Skin epidermis (tissue), 12 donors: ENCODE measurements around the gene TRPV6.

Experiments used
- H3K27ac ChIP-seq, 21 experiments: fragments of 200-600 bp; sonication (generic) in 11 of 21; one replicate each; pipeline ENCODE4 v1.5.0; 2020; ENCODE audit warnings: mild to moderate bottlenecking in 3 of 21, inconsistent platforms in 2 of 21, moderate library complexity in 2 of 21
- H3K4me3 ChIP-seq, 7 experiments: fragments of 200-600 bp; sonication (generic) in 2 of 7; one replicate each; pipeline ENCODE4 v1.5.0; 2020; ENCODE audit warnings: inconsistent platforms in 2 of 7, mild to moderate bottlenecking in 2 of 7, moderate library complexity in 1 of 7

Gene TRPV6

GRCh38 chr7:142908921-142909890 is 23.7 kb upstream of the TRPV6 start:
- Histone ChIP-seq H3K27ac (no peak overlapping the region), H3K4me3 (no peak overlapping the region)

GRCh38 chr7:142908290-142908689 is 22.7 kb upstream of the TRPV6 start:
- Histone ChIP-seq H3K4me3 (no peak overlapping the region), H3K27ac (no peak overlapping the region)

- no peak overlapping the region for H3K27ac ChIP-seq
- no peak overlapping the region for H3K4me3 ChIP-seq
Measured at GRCh38 chr7:142906643-142907042, 21.1 kb upstream of the TRPV6 start.

- H3K27ac ChIP-seq: no peak overlapping the region
- H3K4me3 ChIP-seq: no peak overlapping the region
Measured at GRCh38 chr7:142905759-142906158, 20.2 kb upstream of the TRPV6 start.

GRCh38 chr7:142904128-142904527 is 18.6 kb upstream of the TRPV6 start:
- H3K4me3 ChIP-seq: no peak overlapping the region
- no peak overlapping the region for H3K27ac ChIP-seq

GRCh38 chr7:142901426-142902259 is 16.1 kb upstream of the TRPV6 start:
- Histone ChIP-seq H3K4me3 (no peak overlapping the region), H3K27ac (peak overlapping the region in 3 of 21 experiments; percentile 12 to 64 (median 58))

- H3K4me3 ChIP-seq: no peak overlapping the region
- no peak overlapping the region for H3K27ac ChIP-seq
Measured at GRCh38 chr7:142899661-142900060, 14.1 kb upstream of the TRPV6 start.

GRCh38 chr7:142898377-142899170 is 13.0 kb upstream of the TRPV6 start:
- H3K4me3 ChIP-seq: no peak overlapping the region
- H3K27ac ChIP-seq: peak overlapping the region in 1 of 21 experiments; percentile 3

GRCh38 chr7:142897691-142898090 is 12.1 kb upstream of the TRPV6 start:
- Histone ChIP-seq H3K4me3 (no peak overlapping the region), H3K27ac (no peak overlapping the region)

GRCh38 chr7:142896741-142897379 is 11.3 kb upstream of the TRPV6 start:
- H3K27ac ChIP-seq: no peak overlapping the region
- H3K4me3 ChIP-seq: no peak overlapping the region

GRCh38 chr7:142896151-142896550 is 10.6 kb upstream of the TRPV6 start:
- H3K4me3 ChIP-seq: no peak overlapping the region
- H3K27ac ChIP-seq: no peak overlapping the region

- no peak overlapping the region for H3K4me3 ChIP-seq
Measured at GRCh38 chr7:142894985-142895593, 9.5 kb upstream of the TRPV6 start.

GRCh38 chr7:142894112-142894984 is 8.8 kb upstream of the TRPV6 start:
- Histone ChIP-seq H3K4me3 (no peak overlapping the region), H3K27ac (no peak overlapping the region)

More at GRCh38 chr7:142894985-142895593, 9.5 kb upstream of the TRPV6 start:
- H3K27ac ChIP-seq: no peak overlapping the region

GRCh38 chr7:142892951-142893350 is 7.4 kb upstream of the TRPV6 start:
- Histone ChIP-seq H3K4me3 (no peak overlapping the region), H3K27ac (no peak overlapping the region)

GRCh38 chr7:142891490-142892082 is 6.0 kb upstream of the TRPV6 start:
- Histone ChIP-seq H3K4me3 (no peak overlapping the region), H3K27ac (no peak overlapping the region)

GRCh38 chr7:142890874-142891485 is 5.4 kb upstream of the TRPV6 start:
- Histone ChIP-seq H3K27ac (no peak overlapping the region), H3K4me3 (no peak overlapping the region)

GRCh38 chr7:142889816-142890215 is 4.3 kb upstream of the TRPV6 start:
- no peak overlapping the region for H3K4me3 ChIP-seq
- H3K27ac ChIP-seq: no peak overlapping the region
